ENCODE results near the gene CFD.

The CFD gene

GRCh38 chr19:861141-861755 lies 1.8 kb downstream of the CFD start:
- no peak overlapping the region for H3K27ac ChIP-seq
- TF ChIP-seq CTCF (conservative IDR thresholded peaks at IDR 0.05): no peak

GRCh38 chr19:861756-862580 lies 2.5 kb downstream of the CFD start:
- no peak overlapping the region for H3K27ac ChIP-seq

GRCh38 chr19:862581-863314 lies 3.3 kb downstream of the CFD start:
- H3K27ac ChIP-seq: no peak overlapping the region
- no peak for TF ChIP-seq CTCF (conservative IDR thresholded peaks at IDR 0.05)

More at GRCh38 chr19:861756-862580, 2.5 kb downstream of the CFD start:
- TF ChIP-seq CTCF (conservative IDR thresholded peaks at IDR 0.05): peak; percentile 27; the same call in 1 of the 2 replicates

- TF ChIP-seq CTCF (conservative IDR thresholded peaks at IDR 0.05): no peak
- no peak overlapping the region for H3K27ac ChIP-seq
These were observed 3.8 kb downstream of the CFD start for GRCh38 chr19:863315-863620.

GRCh38 chr19:866769-867300 lies 7.4 kb downstream of the CFD start:
- no peak for TF ChIP-seq CTCF (conservative IDR thresholded peaks at IDR 0.05)

GRCh38 chr19:867301-867793 lies 7.9 kb downstream of the CFD start:
- no peak overlapping the region for H3K27ac ChIP-seq
- no peak for TF ChIP-seq CTCF (conservative IDR thresholded peaks at IDR 0.05)

More at GRCh38 chr19:866769-867300, 7.4 kb downstream of the CFD start:
- H3K27ac ChIP-seq: no peak overlapping the region
